ENCODE measurements around the gene FAM120A. TPM values are rescaled to one million over a fixed set of nuclear protein-coding genes. Genes with fewer than 3 reads are reported as not detected.

FAM120A gene
- total and polyA plus RNA-seq, 9 of the 15 experiments (the other 6 are each of a cell fraction or from before 2014, with no cell fraction given), result 8.7 to 71.0 (median 42.2) TPM

DNA sequence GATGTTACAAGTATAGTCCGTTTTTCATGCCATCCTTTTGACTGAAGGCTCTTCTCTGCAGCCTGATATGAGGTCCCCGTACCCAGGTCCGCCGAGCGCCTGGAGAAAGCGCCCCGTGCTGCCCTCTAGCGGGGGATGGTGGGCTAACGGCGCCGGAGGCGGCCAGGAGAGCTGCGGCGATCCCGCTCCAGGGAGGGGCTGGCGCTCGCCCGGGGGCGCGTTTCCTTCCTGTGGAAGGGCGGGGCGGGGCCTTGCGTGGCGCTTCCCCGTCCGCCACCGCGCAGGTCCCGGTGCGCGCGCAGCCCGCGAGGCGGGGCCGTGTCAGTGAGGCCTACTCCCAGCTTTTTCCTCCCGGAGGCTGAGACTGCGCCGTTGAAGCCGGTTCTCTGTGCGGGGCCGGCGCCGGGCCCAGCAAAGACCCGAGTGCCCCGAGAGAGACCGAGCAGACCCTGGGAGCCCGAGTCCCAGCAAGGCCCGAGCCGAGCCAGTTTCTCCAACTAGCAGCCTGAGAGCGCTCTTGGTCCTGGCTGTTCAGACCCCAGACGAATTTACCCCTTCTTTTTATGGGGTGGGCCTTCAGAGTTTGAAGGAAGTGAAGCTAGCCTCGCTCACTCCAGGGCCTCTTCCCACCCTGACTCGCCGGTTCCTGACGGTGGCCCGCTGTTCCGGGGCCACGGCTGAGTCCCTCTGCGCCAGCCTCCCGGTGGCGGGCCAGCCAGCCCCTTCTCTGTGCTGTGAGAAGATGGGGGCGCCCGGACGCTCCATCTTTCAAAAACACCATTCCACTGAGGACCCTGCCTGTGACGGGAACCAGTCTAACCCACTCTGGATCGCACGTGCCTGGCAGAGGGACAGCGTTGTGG, 115.2 kb downstream of the FAM120A start (continued):
- TF ChIP-seq CHAMP1 (IDR thresholded peaks at IDR 0.05), result no peak
- TF ChIP-seq PHF20 (IDR thresholded peaks at IDR 0.05; ENCODE audit: partially characterized antibody), result peak; percentile 86
- TF ChIP-seq, protein P1, sequence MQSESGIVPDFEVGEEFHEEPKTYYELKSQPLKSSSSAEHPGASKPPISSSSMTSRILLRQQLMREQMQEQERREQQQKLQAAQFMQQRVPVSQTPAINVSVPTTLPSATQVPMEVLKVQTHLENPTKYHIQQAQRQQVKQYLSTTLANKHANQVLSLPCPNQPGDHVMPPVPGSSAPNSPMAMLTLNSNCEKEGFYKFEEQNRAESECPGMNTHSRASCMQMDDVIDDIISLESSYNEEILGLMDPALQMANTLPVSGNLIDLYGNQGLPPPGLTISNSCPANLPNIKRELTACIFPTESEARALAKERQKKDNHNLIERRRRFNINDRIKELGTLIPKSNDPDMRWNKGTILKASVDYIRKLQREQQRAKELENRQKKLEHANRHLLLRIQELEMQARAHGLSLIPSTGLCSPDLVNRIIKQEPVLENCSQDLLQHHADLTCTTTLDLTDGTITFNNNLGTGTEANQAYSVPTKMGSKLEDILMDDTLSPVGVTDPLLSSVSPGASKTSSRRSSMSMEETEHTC (IDR thresholded peaks at IDR 0.05), result no peak
- no peak for TF ChIP-seq NFYB (IDR thresholded peaks at IDR 0.05; ENCODE audit: extremely low read depth, insufficient read length)
- TF ChIP-seq NR0B1 (IDR thresholded peaks at IDR 0.05; ENCODE audit: partially characterized antibody), result no peak
- TF ChIP-seq, protein P2, sequence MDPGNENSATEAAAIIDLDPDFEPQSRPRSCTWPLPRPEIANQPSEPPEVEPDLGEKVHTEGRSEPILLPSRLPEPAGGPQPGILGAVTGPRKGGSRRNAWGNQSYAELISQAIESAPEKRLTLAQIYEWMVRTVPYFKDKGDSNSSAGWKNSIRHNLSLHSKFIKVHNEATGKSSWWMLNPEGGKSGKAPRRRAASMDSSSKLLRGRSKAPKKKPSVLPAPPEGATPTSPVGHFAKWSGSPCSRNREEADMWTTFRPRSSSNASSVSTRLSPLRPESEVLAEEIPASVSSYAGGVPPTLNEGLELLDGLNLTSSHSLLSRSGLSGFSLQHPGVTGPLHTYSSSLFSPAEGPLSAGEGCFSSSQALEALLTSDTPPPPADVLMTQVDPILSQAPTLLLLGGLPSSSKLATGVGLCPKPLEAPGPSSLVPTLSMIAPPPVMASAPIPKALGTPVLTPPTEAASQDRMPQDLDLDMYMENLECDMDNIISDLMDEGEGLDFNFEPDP (CRISPR knock-in tag; IDR thresholded peaks at IDR 0.05), result no peak
- no peak for TF ChIP-seq RREB1 (CRISPR knock-in tag; IDR thresholded peaks at IDR 0.05)
- TF ChIP-seq USF1 (CRISPR knock-in tag; IDR thresholded peaks at IDR 0.05), result no peak
- no peak for TF ChIP-seq COPS2 (conservative IDR thresholded peaks at IDR 0.05)
- TF ChIP-seq PML (IDR thresholded peaks at IDR 0.05; ENCODE audit: low read length), result peak; percentile 78; the same call in 1 of the 2 replicates
- TF ChIP-seq ADNP (tag; IDR thresholded peaks at IDR 0.05), result no peak
- TF ChIP-seq BRCA1 (IDR thresholded peaks at IDR 0.05), result no peak
- 0 out of 2 replicates have a peak, but pooled peaks have one; percentile 32 for TF ChIP-seq BRCA1 (CRISPR knock-in tag; IDR thresholded peaks at IDR 0.05)
